NCI-H2081 (cell line): ENCODE data around the gene IQSEC1.
A peak's percentile ranks its signal among the peaks of the same experiment; 100 is the strongest.

Source experiments
- DNase-seq, 2 experiments: peaks; one replicate each; lab custom pipeline; 2025; lab: John Stamatoyannopoulos, UW

The IQSEC1 gene

GRCh38 chr3:12934431-12934830, 138.8 kb downstream of the IQSEC1 start:
- no peak for DNase-seq

- DNase-seq: no peak
Observed at GRCh38 chr3:12933901-12934300, 139.3 kb downstream of the IQSEC1 start.

GRCh38 chr3:12932754-12933153, 140.5 kb downstream of the IQSEC1 start:
- DNase-seq: no peak

- DNase-seq: no peak
Observed at GRCh38 chr3:12932347-12932746, 140.9 kb downstream of the IQSEC1 start.

DNA sequence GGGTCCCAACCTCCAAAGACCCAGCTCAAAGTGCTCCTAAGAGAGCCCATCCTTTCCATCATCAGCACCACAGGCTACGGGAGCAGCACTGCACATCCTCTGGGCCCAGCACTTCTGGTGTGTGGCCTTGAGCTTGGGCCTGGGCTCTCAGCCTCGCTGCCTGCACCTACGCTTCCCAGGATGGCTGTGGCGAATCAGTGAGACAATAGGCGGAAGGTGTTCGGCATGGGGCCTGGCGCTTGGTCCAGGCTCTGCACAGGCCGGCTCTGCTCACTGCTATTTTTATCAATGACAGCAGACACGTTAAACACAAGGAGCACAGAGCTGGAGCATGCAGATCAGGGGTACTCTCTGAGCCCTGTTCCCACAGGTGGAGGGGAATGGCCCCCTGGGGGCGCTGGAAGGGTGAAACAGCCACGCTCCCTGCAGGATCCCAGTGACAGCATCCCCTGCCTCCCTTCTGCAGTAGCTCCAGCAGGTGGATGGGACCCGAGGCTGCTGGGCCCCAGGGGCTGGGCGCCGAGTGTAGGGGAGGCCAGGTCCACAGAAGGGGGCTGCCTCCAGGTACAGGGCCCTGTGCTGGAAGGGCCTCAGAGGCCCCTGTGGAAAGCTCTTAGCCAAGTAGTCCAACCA, 141.8 kb downstream of the IQSEC1 start:
- DNase-seq: no peak

DNA sequence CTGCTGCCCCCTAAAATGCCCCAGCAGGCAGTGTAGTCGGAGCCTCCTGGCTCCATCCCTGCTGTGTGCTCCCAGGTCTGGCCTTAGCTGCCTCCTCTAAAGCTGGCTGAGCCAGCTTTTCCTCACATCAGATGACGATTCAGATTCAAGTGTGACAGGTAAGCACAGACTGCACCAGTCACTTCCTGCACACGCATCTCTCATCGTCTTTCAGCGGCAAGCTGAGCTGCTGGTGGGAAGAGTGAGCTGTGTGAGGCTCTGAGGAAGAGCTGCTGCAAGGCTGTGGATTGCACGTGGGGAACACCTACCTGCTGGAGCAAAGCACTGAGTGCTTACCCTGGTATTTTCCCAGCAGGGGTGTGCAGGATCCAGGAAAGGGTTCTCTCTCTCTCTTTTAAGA, 143.4 kb downstream of the IQSEC1 start:
- no peak for DNase-seq

DNA sequence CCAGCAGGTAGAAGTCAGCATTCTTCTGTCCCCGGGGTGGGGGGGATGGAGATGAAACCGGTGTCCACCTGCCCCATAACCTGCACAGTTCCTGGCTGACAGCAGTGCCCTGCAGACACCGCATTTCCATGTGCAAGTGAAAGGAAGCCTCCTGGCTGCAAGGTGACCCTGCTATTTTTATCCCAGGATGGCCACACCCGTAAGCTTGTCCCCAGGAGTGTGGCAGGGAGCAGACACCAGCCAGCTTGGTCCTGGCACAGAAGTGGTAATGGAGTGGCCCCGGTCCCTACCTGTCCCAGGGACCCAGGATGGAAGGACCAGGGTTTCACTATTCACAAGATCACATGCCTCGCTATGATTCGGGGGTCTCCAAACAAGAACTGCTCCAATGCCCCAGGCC, 146.6 kb downstream of the IQSEC1 start:
- no peak for DNase-seq

DNA sequence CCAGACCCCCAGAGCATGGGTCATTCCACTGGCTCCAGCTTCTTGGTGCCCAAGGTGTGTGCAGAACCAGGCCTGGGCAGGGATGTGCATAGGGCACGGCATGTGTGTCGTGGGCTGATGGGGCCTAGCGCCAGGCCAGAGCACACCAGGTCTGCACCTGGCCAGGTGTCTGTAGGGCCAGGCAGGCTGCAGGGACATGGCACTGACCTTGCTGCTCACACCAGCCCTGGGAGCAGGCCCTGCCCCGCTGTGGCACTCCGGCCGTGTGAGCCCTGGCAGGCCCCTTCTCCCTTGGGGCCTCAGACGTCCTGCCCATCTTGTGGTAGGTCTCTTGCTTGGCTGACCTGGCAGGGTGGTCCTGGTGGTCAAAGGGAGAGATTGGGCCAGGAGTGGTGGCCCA, 147.6 kb downstream of the IQSEC1 start:
- DNase-seq: no peak

- no peak for DNase-seq
Observed at GRCh38 chr3:12924437-12924836, 148.8 kb downstream of the IQSEC1 start.

DNA sequence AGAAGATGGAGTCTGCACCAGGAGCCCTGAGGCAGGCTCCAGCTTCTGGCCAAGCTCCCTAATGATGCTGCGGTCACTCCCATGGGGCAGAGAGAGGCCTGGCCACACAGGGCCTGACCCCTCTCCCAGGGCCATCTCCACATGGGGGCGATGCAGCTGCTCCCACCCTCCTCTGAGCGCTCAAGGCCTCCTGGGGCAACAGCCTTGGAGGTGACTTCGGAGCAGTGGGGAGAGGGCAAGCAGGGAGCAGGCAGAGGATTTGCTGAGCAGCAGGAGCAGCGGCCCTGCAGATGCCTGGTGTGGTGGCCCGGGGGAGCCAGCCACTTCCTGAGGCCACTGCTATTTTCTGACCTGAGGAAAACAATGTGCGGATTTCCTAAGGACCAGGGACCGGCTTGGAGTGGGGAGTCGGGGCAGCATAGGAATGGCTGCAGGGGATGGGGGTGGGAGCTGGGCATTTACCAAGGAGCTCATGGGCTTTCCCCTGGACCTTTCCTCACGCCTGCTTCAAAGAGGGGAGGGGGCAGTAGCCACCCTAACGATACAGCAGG, 150.3 kb downstream of the IQSEC1 start:
- no peak for DNase-seq

- DNase-seq: peak in 1 of 2 experiments; percentile 11
Observed at GRCh38 chr3:12922306-12922705, 150.9 kb downstream of the IQSEC1 start.

DNA sequence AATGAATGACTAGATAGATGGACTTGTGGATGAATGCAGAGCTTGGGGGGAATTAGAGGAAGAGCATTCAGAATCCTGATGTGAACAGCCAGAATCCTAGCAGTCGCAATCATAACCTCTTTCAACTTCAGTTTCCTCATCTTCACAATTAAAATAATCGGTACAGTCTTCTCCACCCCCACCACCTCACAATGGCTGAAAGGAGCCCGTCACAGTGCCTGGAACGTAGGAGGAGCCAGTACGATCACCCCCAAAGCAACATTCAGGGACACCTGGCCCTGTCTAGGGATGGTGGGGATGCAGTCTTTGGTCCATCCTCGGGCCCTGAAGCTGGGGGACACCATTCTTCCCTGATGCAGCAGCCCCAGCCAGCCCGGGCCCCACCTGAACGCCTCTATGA, 151.5 kb downstream of the IQSEC1 start:
- DNase-seq: no peak

DNA sequence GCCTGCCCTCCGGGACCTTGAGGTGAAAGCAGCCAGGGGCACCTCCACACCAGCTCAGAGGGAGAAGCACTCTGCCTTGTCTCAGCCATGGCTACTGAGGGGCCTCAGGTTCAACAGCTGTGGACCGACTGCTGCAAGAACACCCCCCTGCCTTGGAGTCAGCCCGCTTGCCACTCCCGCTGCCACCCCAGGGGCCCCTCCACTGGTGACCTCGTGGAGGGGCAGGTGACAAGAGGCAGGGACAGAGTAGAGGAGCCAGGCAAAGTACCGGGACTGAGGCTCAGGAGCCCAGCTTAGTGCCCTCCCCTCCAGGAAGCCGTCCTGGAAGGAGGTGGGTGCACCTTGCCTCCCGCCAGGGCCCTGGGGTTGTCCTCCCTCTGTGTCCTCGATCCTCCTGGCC, 152.3 kb downstream of the IQSEC1 start:
- DNase-seq: no peak

DNA sequence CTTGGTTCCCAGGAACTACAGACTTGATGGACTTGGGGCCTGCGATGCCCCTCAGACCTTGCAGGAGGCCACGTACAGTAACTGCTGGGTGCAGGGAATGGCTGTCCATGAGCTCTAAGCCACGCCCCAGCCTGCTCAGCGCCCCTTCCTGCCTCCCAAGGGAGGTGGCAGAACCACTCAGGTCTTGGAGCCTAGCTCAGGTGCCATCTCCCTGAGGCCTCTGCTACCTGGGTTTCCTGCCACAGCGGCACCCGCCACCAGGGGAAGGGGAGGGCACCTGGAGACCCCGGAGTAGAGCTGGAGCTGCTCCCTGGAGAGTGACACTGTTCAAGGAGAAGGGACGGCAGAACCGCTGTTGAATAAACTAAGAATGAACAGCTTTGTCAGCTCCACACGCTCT, 154.0 kb downstream of the IQSEC1 start:
- DNase-seq: no peak

GRCh38 chr3:12918231-12918630, 155.0 kb downstream of the IQSEC1 start:
- DNase-seq: no peak

- DNase-seq: no peak
Observed at GRCh38 chr3:12916159-12916558, 157.1 kb downstream of the IQSEC1 start.

- no peak for DNase-seq
Observed at GRCh38 chr3:12914088-12914487, 159.1 kb downstream of the IQSEC1 start.

DNA sequence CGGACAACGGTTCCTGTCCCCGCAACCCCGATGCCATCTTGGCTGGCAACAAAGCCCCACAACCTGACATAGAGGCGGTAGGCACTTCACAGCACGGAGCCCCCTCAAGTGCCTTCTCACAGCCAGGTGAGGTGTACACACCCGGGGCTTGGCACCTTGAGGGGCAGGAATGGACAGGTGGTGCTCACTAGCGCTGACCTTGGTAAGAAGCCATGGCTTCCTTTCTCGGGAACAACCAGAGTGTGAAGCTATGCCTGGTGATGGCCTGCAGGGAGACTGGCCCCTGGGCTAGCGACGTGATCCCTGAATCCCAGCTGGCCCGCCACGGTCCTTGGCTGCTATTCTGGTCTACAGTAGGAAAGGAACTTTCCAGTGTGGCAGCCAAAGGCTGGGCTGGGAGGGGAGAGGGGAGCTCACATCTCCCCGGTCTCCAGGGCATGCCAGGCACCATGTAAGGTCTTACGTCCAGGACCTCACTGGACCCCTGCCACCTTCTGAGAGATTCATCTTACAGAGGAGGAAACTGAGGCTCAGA, 161.3 kb downstream of the IQSEC1 start:
- DNase-seq: no peak

- DNase-seq: no peak
Observed at GRCh38 chr3:12910356-12911099, 162.7 kb downstream of the IQSEC1 start.

- no peak for DNase-seq
Observed at GRCh38 chr3:12909710-12910109, 163.5 kb downstream of the IQSEC1 start.

DNA sequence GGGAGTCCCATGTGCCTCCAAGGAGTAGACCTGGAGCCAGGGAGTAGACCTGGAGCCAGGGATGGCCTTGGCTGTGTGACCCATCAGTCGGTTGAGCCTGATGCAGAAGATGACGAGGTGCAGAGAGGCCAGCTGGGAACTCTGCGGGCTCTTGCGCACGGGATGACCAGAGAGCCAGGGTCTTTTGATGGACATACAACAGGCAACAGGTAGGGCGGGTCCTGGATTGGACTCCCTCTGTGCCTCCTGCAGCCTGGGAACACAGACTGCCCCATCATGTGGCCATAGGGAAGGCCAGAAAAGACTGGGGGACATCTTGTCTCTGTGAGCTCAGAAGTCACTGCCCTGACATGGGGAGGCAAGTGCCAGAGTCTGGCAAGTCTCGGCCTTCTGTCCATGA, 164.4 kb downstream of the IQSEC1 start:
- no peak for DNase-seq

GRCh38 chr3:12908136-12908730, 165.0 kb downstream of the IQSEC1 start:
- no peak for DNase-seq

GRCh38 chr3:12907729-12908128, 165.5 kb downstream of the IQSEC1 start:
- DNase-seq: no peak
